Thoracic aorta (tissue), 2 donors: ENCODE measurements around the gene BNIP2. TPM values are rescaled to one million over a fixed set of nuclear protein-coding genes. Genes with fewer than 3 reads are reported as not detected.

Source experiments
- ATAC-seq: fragments of 150-250 bp; one replicate; pipeline ENCODE4 v1.8.0; 2017; ENCODE audit warnings: low read depth; ENCODE audit not compliant: insufficient number of reproducible peaks, low FRiP score
- DNase-seq: peaks from one replicate; pipeline ENCODE4 v3.0.0-alpha.2; 2020; ENCODE audit warnings: low spot score
- H3K27ac ChIP-seq, 2 donors: fragments of 200-600 bp; sonication (generic); 1 replicate in 1 of 2; 2 replicates in 1 of 2; pipeline ENCODE4 v1.5.1; 2016; ENCODE audit warnings: mild to moderate bottlenecking in 2 of 2, moderate library complexity in 2 of 2
- H3K27me3 ChIP-seq: fragments of 200-600 bp; sonication (generic); replicated peaks from 2 replicates; pipeline ENCODE4 v1.6.0; 2016; ENCODE audit warnings: mild to moderate bottlenecking; ENCODE audit not compliant: insufficient read depth
- H3K36me3 ChIP-seq: fragments of 200-600 bp; sonication (generic); one replicate; pipeline ENCODE4 v1.5.1; 2016
- H3K4me1 ChIP-seq, 2 donors: fragments of 200-600 bp; sonication (generic); 1 replicate in 1 of 2; 2 replicates in 1 of 2; pipeline versions ENCODE4 v1.5.1 to v1.6.0; 2016; ENCODE audit warnings: low read depth in 2 of 2, mild to moderate bottlenecking in 1 of 2; ENCODE audit not compliant: control insufficient read depth in 1 of 2
- H3K4me3 ChIP-seq: fragments of 200-600 bp; sonication (generic); 2 replicates; pipeline ENCODE4 v1.5.1; 2016; ENCODE audit warnings: mild to moderate bottlenecking
- H3K9me3 ChIP-seq: fragments of 200-600 bp; sonication (generic); 2 replicates; pipeline ENCODE4 v1.5.1; 2016
- total RNA-seq, 2 donors: library from RNA; depleted of rRNA; stranded (reverse); fragments of >200 nt; gene quantifications; one replicate each; pipeline versions ENCODE4 v1.1.0 to v1.2.3, GENCODE V29; 2016
- TF ChIP-seq, protein P1 (sequence below): fragments of 200-600 bp; sonication (generic); IDR thresholded peaks from one replicate; pipeline ENCODE4 v1.5.1; 2019; ENCODE audit warnings: antibody characterized with exemption

The BNIP2 gene
- total RNA-seq, 2 donors from 2014 or later: 126 to 183 TPM

DNA sequence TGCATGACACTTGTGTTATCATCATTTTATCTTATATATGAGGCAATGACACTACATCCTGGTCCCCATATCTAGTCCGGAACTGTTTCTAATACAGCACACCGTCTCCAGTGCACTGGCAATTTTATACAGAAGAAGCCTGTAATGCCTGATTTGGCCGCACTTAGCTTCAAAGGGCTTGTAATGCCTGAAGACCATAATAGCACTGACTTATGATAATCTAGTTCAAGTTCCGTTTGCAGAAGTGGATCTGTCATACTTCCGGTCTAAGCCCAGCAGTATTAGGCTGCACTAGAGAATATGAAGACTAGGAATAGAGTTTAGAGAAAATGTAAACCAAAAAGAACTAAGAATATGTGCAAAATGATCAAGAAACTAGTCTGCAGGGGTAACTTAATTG is 1.3 kb downstream of the BNIP2 start:
- H3K9me3 ChIP-seq: no peaks in the 10 kb centered on the region
- no peaks in the 10 kb centered on the region for H3K27me3 ChIP-seq
- H3K4me1 ChIP-seq: peaks cover 31 to 35% of the 10 kb centered on the region in 2 donors
- H3K27ac ChIP-seq: peak overlapping the region; percentile 96 to 97
- TF ChIP-seq, protein P1, sequence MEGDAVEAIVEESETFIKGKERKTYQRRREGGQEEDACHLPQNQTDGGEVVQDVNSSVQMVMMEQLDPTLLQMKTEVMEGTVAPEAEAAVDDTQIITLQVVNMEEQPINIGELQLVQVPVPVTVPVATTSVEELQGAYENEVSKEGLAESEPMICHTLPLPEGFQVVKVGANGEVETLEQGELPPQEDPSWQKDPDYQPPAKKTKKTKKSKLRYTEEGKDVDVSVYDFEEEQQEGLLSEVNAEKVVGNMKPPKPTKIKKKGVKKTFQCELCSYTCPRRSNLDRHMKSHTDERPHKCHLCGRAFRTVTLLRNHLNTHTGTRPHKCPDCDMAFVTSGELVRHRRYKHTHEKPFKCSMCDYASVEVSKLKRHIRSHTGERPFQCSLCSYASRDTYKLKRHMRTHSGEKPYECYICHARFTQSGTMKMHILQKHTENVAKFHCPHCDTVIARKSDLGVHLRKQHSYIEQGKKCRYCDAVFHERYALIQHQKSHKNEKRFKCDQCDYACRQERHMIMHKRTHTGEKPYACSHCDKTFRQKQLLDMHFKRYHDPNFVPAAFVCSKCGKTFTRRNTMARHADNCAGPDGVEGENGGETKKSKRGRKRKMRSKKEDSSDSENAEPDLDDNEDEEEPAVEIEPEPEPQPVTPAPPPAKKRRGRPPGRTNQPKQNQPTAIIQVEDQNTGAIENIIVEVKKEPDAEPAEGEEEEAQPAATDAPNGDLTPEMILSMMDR: no peak
- ATAC-seq (no peak), DNase-seq (no peak)
- H3K4me3 ChIP-seq: peak overlapping the region; percentile 89
- no peaks in the 10 kb centered on the region for H3K36me3 ChIP-seq

DNA sequence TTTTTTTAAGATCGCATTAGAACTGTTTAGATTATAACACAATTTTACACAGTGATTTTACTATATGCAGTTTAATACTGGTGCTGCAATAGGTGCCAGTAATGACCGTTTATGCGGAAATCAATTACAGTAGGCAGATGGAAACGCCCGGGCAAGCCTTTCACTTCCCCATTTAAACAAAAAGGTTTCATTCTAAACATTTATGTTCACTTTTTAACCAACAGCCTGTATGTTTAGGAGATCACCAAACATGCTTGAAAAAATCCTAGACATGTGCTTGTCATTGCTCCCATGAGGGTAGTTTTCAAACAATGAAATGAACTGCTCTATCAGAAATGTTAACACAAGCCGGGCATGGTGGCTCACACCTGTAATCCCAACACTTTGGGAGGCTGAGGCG is 2.7 kb downstream of the BNIP2 start:
- H3K36me3 ChIP-seq: peaks cover 9% of the 10 kb centered on the region
- no peaks in the 10 kb centered on the region for H3K27me3 ChIP-seq
- peaks cover 31 to 35% of the 10 kb centered on the region in 2 donors for H3K4me1 ChIP-seq
- DNase-seq: no peak
- ATAC-seq: no peak
- H3K4me3 ChIP-seq: no peak overlapping the region
- H3K27ac ChIP-seq: no peak overlapping the region
- TF ChIP-seq, protein P1: no peak
- no peaks in the 10 kb centered on the region for H3K9me3 ChIP-seq

- peaks cover 31 to 35% of the 10 kb centered on the region in 2 donors for H3K4me1 ChIP-seq
- H3K9me3 ChIP-seq: no peaks in the 10 kb centered on the region
- DNase-seq: no peak
- H3K27ac ChIP-seq: no peak overlapping the region
- ATAC-seq: no peak
- TF ChIP-seq, protein P1: no peak
- no peaks in the 10 kb centered on the region for H3K27me3 ChIP-seq
- peaks cover 14% of the 10 kb centered on the region for H3K36me3 ChIP-seq
- no peak overlapping the region for H3K4me3 ChIP-seq
Observed at GRCh38 chr15:59685737-59686297, 3.3 kb downstream of the BNIP2 start.

GRCh38 chr15:59680870-59681269 is 8.2 kb downstream of the BNIP2 start:
- TF ChIP-seq, protein P1: no peak
- DNase-seq (no peak), ATAC-seq (no peak)
- H3K9me3 ChIP-seq: no peaks in the 10 kb centered on the region
- no peak overlapping the region for H3K4me3 ChIP-seq
- no peaks in the 10 kb centered on the region for H3K27me3 ChIP-seq
- no peak overlapping the region for H3K27ac ChIP-seq
- peaks cover 7 to 13% of the 10 kb centered on the region in 2 donors for H3K4me1 ChIP-seq
- peaks cover 47% of the 10 kb centered on the region for H3K36me3 ChIP-seq

- H3K9me3 ChIP-seq: no peaks in the 10 kb centered on the region
- H3K36me3 ChIP-seq: peaks cover 52% of the 10 kb centered on the region
- H3K4me3 ChIP-seq: no peak overlapping the region
- H3K27ac ChIP-seq: no peak overlapping the region
- TF ChIP-seq, protein P1: no peak
- no peaks in the 10 kb centered on the region for H3K27me3 ChIP-seq
- DNase-seq (no peak), ATAC-seq (no peak)
- peaks cover 2 to 8% of the 10 kb centered on the region in 2 donors for H3K4me1 ChIP-seq
Observed at GRCh38 chr15:59680346-59680745, 8.8 kb downstream of the BNIP2 start.
